Activated CD8-positive, alpha-beta memory T cell treated with anti-CD3 and anti-CD28 coated beads, Interleukin-2, amount 50 U/mL, for 24 hours (primary cell): ENCODE results near the gene MTHFD2.
"Not testable (repeated sequence)": the region's sequence is repeated elsewhere in the genome, so short reads cannot be mapped to it uniquely, and the experiment has no call there.

ENCODE experiments used
- DNase-seq: peaks from one replicate; pipeline ENCODE4 v3.0.0-alpha.2; 2020; ENCODE audit errors: extremely low read depth

MTHFD2 gene

GRCh38 chr2:74198461-74199274 is at the start of gene MTHFD2:
Gene MTHFD2, plus strand, starts transcription at chr2:74198615. Its CDS starts 27 bp downstream, at chr2:74198642.
- DNase-seq = peak; percentile 81

GRCh38 chr2:74149247-74149525 is 49.2 kb upstream of the MTHFD2 start:
- no peak for DNase-seq

- no peak for DNase-seq
Observed at GRCh38 chr2:74149570-74150319, 48.7 kb upstream of the MTHFD2 start.

GRCh38 chr2:74152954-74153353 is 45.5 kb upstream of the MTHFD2 start:
- no peak for DNase-seq

- no peak for DNase-seq
Observed at GRCh38 chr2:74155830-74156229, 42.6 kb upstream of the MTHFD2 start.

- no peak for DNase-seq
Observed at GRCh38 chr2:74162951-74163350, 35.5 kb upstream of the MTHFD2 start.

GRCh38 chr2:74164761-74165160 is 33.7 kb upstream of the MTHFD2 start:
- DNase-seq = no peak

GRCh38 chr2:74168739-74169138 is 29.7 kb upstream of the MTHFD2 start:
- DNase-seq = no peak

- DNase-seq = no peak
Observed at GRCh38 chr2:74174909-74175308, 23.5 kb upstream of the MTHFD2 start.

- no peak for DNase-seq
Observed at GRCh38 chr2:74177696-74178095, 20.7 kb upstream of the MTHFD2 start.

GRCh38 chr2:74178211-74179062 is 20.0 kb upstream of the MTHFD2 start, which contains the start of gene MOB1A:
Gene MOB1A, minus strand, starts transcription at chr2:74178879. Its CDS starts 205 bp downstream, at chr2:74178674.
- DNase-seq = peak; percentile 97

- DNase-seq = no peak
Observed at GRCh38 chr2:74179063-74179865, 19.2 kb upstream of the MTHFD2 start.

- no peak for DNase-seq
Observed at GRCh38 chr2:74181739-74182138, 16.7 kb upstream of the MTHFD2 start.

- no peak for DNase-seq
Observed at GRCh38 chr2:74183878-74184277, 14.5 kb upstream of the MTHFD2 start.

- no peak for DNase-seq
Observed at GRCh38 chr2:74186038-74186437, 12.4 kb upstream of the MTHFD2 start.

GRCh38 chr2:74186706-74187105 is 11.7 kb upstream of the MTHFD2 start:
- not testable (repeated sequence) for DNase-seq

GRCh38 chr2:74188018-74188601 is 10.3 kb upstream of the MTHFD2 start:
- no peak for DNase-seq

GRCh38 chr2:74188696-74189095 is 9.7 kb upstream of the MTHFD2 start:
- DNase-seq = no peak

- DNase-seq = no peak
Observed at GRCh38 chr2:74191596-74192380, 6.6 kb upstream of the MTHFD2 start.

GRCh38 chr2:74194799-74195198 is 3.6 kb upstream of the MTHFD2 start:
- DNase-seq = no peak
